ENCODE data around the gene FAM228A.
"Not testable (repeated sequence)": the region's sequence is repeated elsewhere in the genome, so short reads cannot be mapped to it uniquely, and the experiment has no call there.

The FAM228A gene

DNA sequence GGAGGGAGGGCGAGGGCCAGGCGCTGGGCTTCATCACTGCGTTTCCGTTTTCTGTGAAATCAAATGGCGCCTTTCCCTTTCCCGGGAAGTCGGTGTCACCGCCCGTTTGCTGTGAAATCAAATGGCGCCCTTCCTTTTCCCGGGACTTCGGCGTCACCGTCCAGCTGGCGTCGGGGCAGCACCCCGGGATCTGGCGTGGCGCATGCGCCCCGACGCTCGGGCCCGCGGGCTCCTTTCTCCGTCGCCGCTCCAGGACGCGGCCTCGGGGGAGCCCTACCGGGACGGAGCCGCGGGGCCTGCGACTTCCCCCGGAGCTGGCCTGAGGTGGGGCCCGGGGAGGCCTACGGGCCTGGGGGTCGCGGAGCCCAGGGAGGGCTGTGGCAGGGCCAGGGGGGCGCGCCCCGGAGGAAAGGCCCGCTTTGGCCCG, at the start of gene FAM228A:
TSS of gene FAM228A (plus strand) at position 203 of the 427 bp plus-strand sequence. CDS start 428 bp downstream, outside the sequence.
- no peak for DNase-seq

DNA sequence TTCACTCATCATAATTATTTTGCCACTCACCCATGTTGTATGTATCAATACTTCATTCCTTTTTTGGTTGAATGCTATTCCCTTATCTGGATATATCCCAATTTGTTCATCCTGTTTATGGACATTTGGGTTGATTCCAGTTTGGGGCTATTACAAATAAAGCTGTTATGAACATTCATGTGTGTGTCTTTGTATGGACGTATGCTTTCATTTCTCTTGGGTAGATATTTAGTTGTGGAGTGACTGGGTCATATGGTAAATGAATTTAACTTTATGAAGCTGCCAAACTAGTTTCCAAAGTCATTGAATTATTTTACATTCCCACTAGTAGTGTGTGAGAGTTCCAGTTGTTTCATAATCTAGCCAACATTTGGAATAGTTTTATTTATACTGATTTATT, 48.9 kb upstream of the FAM228A start:
- DNase-seq, result no peak

GRCh38 chr2:24132543-24132942, 42.3 kb upstream of the FAM228A start:
- no peak for DNase-seq

DNA sequence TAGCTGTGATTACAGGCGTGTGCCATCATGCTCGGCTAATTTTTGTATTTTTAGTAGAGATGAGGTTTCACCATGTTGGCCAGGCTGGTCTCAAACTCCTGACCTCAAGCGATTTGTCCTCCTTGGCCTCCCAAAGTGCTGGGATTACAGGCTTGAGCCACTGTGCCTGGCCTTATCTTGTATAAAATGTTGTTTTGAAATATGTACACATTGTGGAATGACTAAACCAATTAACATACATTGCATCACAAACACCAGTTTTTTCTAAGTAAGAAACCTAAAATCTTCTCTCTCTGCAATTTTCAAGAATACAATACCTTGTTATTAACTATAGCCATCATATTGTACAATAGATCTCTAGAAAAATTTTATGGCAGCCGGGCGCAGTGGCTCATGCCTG, 34.5 kb upstream of the FAM228A start:
- not testable (repeated sequence) for DNase-seq

GRCh38 chr2:24147364-24147763, 27.5 kb upstream of the FAM228A start:
- DNase-seq, result no peak

GRCh38 chr2:24152413-24153197, 22.2 kb upstream of the FAM228A start:
- no peak for DNase-seq

DNA sequence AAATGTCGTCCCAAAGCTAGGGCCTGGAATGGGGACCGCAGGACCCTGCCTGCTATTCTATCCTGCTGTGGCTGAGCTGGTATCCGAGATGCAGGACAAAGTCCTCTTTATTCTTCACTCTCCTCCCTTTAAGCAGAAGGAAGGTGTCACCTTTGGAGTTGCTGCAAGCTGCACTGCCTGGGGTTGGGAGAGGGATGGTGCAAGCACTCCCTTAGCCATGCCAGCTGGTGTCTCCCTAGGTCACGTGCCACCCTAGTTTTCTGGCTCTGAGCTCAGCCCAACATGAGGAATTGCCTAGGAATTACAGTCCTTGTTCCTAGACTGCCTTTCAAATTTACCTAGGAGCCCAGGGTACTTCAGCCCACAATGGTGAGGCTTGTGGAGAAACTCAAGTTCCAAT, 21.4 kb upstream of the FAM228A start:
- no peak for DNase-seq

- DNase-seq, result no peak
These were observed 16.7 kb upstream of the FAM228A start for GRCh38 chr2:24158131-24158530.

DNA sequence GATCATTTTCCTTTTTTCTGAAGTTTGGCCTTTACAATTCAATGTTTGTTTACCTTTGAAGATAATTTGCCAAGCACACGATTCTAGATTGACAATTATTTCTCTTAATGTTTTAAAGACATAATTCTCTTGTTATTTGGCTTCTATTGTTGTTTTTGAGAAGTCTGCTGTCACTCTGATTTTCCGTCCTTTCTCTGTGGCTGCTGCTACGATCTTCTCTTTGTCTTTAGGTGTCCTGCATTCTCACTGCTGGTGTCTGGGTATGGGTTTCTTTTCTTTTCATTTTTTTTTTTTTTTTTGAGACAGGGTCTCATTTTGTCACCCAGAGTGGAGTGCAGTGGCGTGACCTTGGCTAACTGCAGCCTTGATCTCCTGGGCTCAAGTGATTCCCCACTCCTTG, 15.1 kb upstream of the FAM228A start:
- DNase-seq, result no peak

DNA sequence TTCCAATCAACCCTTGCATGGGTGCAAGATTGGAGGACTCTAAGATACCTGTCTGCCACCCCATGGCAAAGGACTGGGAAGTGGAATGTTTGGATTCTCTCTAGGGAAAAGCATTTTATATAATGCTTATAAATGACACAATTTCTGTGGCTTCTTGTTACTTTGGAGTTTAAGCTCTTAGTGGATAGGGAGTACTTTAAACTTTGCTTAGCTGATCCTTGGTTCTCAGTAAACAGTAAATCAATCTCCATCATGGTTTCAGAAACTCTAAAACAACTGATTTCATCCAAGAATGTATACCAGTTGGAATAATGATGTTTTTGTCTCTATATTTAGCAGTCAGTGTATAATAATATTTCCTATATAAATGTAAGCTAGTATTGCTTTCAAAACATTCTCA, 14.1 kb upstream of the FAM228A start:
- DNase-seq, result no peak

GRCh38 chr2:24162494-24162893, 12.4 kb upstream of the FAM228A start:
- no peak for DNase-seq

DNA sequence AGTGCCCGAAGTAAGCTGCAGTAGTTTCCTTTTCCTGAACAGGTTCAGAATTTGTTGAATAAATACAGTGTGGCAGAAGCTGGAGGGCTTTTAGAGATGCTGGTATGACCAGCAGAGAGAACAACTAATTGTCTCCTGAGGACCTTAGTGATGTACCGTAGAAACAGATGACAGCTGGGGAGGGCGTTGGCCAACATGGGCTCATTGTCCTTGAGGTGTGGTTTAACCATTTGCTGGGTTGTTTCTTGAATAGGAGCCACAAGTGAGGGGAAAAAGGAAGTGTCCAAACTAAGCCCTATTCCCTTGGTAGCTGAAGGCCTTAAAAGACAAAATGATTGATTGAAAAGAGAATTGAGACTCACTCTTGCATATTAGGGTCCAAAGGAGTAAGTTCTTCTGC, 11.7 kb upstream of the FAM228A start:
- no peak for DNase-seq

- no peak for DNase-seq
These were observed 11.3 kb upstream of the FAM228A start for GRCh38 chr2:24163601-24164000.

DNA sequence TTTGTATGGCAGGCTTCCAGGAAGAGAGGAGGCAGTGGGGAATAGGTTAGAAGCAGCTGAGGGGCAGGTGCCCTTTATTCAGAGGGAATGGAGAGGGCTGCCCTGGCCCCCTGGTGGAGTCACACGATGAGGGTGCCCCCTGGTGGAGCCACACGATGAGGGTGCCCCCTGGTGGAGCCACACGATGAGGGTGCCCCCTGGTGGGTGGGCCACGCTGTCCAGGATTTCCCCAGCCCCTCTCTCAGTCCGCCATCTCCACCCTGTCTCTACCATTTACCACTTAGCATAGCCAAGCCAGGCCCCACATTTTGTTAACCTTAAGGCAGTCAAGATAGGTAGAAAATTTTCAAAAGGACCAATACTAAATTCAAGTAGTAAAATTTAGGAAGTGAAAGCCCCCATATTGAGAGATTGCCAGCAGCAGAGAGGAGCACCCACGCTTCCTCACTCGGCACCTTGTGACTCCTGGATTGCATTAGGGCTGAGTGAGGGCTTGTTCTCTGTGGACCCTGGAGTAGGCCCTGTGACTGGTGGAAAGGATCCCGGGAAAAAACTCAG, 10.4 kb upstream of the FAM228A start:
- DNase-seq, result no peak

GRCh38 chr2:24169023-24169422, 5.8 kb upstream of the FAM228A start:
- DNase-seq, result no peak

DNA sequence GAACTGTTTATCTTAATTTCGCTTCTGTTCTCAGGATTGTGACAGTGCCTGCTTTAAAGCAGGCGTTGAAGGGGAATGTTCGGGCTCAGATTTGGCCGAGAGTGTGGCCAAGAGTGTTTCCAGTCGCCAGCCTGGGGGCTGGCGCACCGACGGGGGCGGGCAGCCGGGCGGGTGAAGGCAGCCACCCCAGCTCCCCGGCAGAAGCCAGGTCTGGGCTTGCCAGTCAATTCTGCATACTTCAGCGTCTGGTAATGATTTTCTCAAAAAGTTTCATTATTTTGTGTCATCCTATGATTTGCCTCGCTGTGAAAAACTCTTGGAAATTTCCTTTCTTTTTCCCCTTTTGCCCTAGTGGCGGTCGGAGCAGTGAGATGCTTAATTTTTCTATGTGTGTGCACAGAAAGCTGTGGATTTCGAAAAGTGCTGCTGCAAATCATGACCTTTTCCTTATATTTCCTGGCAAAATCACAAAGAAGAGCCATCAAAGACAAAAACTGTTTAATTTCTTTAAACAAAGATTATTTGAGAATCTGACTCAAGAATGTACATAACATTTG, 856 bp downstream of the FAM228A start:
- no peak for DNase-seq

GRCh38 chr2:24176326-24176725, 1.5 kb downstream of the FAM228A start:
- no peak for DNase-seq

DNA sequence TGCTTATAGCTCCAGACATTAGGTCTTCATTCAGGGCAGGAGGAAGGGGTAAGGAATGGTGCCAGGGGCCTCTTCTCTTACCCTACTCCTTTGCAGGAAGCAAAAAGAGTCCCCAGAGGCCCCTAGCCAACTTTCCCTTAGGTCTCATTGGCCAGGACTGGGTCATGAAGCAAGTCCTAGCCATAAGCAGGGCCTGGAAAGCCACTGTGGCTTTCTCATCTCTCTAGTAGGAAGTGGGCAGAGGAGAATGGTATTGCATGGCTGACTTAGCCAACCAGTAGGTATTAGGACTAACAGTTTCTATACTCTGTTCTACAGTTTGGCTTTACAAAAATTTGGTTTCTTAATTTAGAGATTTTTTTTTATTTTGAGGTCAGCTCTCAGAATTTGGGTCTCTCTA, 4.8 kb downstream of the FAM228A start:
- DNase-seq, result no peak

- DNase-seq, result peak; percentile 14
These were observed 7.0 kb downstream of the FAM228A start for GRCh38 chr2:24181849-24182248.

- DNase-seq, result peak; percentile 53
These were observed 7.7 kb downstream of the FAM228A start for GRCh38 chr2:24182507-24182906.

DNA sequence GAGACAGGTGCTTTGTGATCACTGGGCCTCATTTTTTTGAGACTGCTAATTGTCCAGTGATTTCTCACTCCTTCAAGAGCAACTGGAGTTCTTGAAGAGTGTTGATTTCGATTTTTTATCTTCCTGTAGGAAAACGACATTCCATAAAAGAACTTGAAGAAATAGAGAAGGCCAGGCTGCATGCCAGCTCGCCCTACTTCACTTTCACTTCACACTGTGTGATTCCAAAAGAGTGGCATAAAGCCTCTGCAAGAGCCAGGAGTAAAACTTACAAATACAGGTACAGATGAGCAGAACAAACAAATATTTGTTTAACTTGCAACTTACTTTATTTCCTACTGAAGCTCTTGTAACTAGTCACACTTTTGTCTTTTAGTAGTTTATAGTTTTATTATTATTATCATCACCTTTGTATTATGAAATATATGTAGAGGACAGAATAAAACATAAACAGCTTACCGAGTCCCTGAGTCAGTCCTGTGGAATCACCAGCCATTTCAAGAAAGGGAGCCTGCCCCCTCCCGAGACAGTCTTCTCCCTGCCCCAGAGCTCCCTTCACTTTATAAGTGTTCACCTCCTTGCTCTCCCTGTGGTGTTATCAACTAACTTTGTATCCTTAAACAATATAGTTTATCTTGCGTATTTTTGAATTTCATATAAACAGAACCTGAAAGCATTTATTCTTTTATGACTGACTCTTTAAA, 8.7 kb downstream of the FAM228A start:
- DNase-seq, result peak; percentile 78

- no peak for DNase-seq
These were observed 14.7 kb downstream of the FAM228A start for GRCh38 chr2:24189551-24189950.

- DNase-seq, result no peak
These were observed 15.7 kb downstream of the FAM228A start for GRCh38 chr2:24190503-24190902.

DNA sequence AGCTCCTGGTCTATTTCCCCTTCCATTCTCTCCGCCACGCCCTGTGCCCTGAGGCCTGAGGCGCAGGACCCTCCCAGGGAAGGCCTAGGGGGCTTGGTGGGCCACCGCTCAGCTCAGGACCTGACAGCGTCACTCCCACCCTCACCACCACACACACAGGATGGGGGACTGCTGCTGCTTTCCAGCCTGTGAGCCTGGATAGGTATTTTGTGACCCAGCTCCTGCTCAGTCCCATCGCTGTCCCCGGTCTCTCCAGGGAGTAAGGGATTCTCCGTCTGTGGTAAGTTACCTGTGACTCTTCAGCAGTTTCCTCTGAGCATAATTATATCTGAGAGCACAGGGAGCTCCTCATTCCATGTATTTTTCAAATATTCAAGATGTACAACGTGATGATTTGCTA, 16.3 kb downstream of the FAM228A start:
- DNase-seq, result no peak
